GM18951 (cell line): ENCODE data around the gene DGAT2L6.
"Not testable (repeated sequence)": the region's sequence is repeated elsewhere in the genome, so short reads cannot be mapped to it uniquely, and the experiment has no call there.

Experiments
- POLR2A ChIP-seq: IDR thresholded peaks from 4 replicates; pipeline ENCODE4 v1.6.1; 2011; ENCODE audit warnings: mild to moderate bottlenecking; ENCODE audit not compliant: insufficient read length, insufficient read depth; ENCODE audit errors: extremely low read depth
- in situ Hi-C: fragments of 300-500 bp; cut with MboI; formaldehyde crosslinking; loops from one replicate; pipeline ENCODE4 v1.12.0; 2022; ENCODE audit warnings: low sequenced_read_pairs, mixed read lengths, inconsistent platforms; ENCODE audit not compliant: unreplicated experiment

Gene DGAT2L6

GRCh38 chrX:70171624-70172023 is 5.7 kb upstream of the DGAT2L6 start:
- in situ Hi-C loops, result no loop called here
- no peak for TF ChIP-seq POLR2A

- TF ChIP-seq POLR2A, result no peak
- in situ Hi-C loops, result no loop called here
Observed at GRCh38 chrX:70172221-70172620, 5.1 kb upstream of the DGAT2L6 start.

- no peak for TF ChIP-seq POLR2A
- in situ Hi-C loops, result no loop called here
Observed at GRCh38 chrX:70172964-70173363, 4.3 kb upstream of the DGAT2L6 start.

GRCh38 chrX:70174754-70175153 is 2.5 kb upstream of the DGAT2L6 start:
- TF ChIP-seq POLR2A, result no peak
- in situ Hi-C loops, result no loop called here

- in situ Hi-C loops, result no loop called here
Observed at GRCh38 chrX:70175338-70175737, 1.9 kb upstream of the DGAT2L6 start.

GRCh38 chrX:70183091-70183490 is 5.8 kb downstream of the DGAT2L6 start:
- in situ Hi-C loops, result no loop called here
- TF ChIP-seq POLR2A, result no peak

More at GRCh38 chrX:70175338-70175737, 1.9 kb upstream of the DGAT2L6 start:
- TF ChIP-seq POLR2A, result no peak

- in situ Hi-C loops, result no loop called here
- TF ChIP-seq POLR2A, result no peak
Observed at GRCh38 chrX:70190225-70190624, 12.9 kb downstream of the DGAT2L6 start.

- TF ChIP-seq POLR2A, result no peak
- in situ Hi-C loops, result no loop called here
Observed at GRCh38 chrX:70196961-70197720, 19.9 kb downstream of the DGAT2L6 start.

- in situ Hi-C loops, result no loop called here
- TF ChIP-seq POLR2A, result no peak
Observed at GRCh38 chrX:70201732-70202131, 24.4 kb downstream of the DGAT2L6 start.

GRCh38 chrX:70208479-70208878 is 31.2 kb downstream of the DGAT2L6 start:
- TF ChIP-seq POLR2A, result no peak
- in situ Hi-C loops, result no loop called here

- in situ Hi-C loops, result not testable (repeated sequence)
Observed at GRCh38 chrX:70209570-70209969, 32.3 kb downstream of the DGAT2L6 start.

- TF ChIP-seq POLR2A, result no peak
- in situ Hi-C loops, result no loop called here
Observed at GRCh38 chrX:70219938-70220764, 42.9 kb downstream of the DGAT2L6 start.

GRCh38 chrX:70226048-70226447 is 48.8 kb downstream of the DGAT2L6 start:
- in situ Hi-C loops, result no loop called here
- no peak for TF ChIP-seq POLR2A

GRCh38 chrX:70226687-70227086 is 49.4 kb downstream of the DGAT2L6 start:
- in situ Hi-C loops, result no loop called here
- TF ChIP-seq POLR2A, result no peak
